Parathyroid adenoma (tissue), 2 donors: Measurements from ENCODE around the gene FZD4.
"Not testable (repeated sequence)": the region's sequence is repeated elsewhere in the genome, so short reads cannot be mapped to it uniquely, and the experiment has no call there.

Source experiments
- H2AFZ ChIP-seq: fragments of 300-600 bp; sonication (generic); one replicate; pipeline ENCODE4 v1.7.0; 2017; ENCODE audit warnings: antibody characterized with exemption, mild to moderate bottlenecking
- H3K27ac ChIP-seq: fragments of 300-600 bp; sonication (generic); one replicate; pipeline ENCODE4 v1.7.0; 2017
- H3K27me3 ChIP-seq: fragments of 300-600 bp; sonication (generic); one replicate; pipeline ENCODE4 v1.7.0; 2017; ENCODE audit warnings: low read length; ENCODE audit not compliant: control insufficient read depth, insufficient read depth
- H3K36me3 ChIP-seq: fragments of 300-600 bp; sonication (generic); one replicate; pipeline ENCODE4 v1.7.0; 2017; ENCODE audit warnings: low read length; ENCODE audit not compliant: control insufficient read depth, insufficient read depth
- H3K4me1 ChIP-seq: fragments of 300-600 bp; sonication (generic); one replicate; pipeline ENCODE4 v1.7.0; 2017; ENCODE audit warnings: control low read depth
- H3K4me2 ChIP-seq: fragments of 300-600 bp; sonication (generic); one replicate; pipeline ENCODE4 v1.7.0; 2017; ENCODE audit warnings: low read length
- H3K4me3 ChIP-seq: fragments of 300-600 bp; sonication (generic); one replicate; pipeline ENCODE4 v1.7.0; 2017; ENCODE audit warnings: low read depth, low read length
- H3K79me2 ChIP-seq: fragments of 300-600 bp; sonication (generic); one replicate; pipeline ENCODE4 v1.7.0; 2017; ENCODE audit warnings: control low read depth
- H3K9ac ChIP-seq: fragments of 300-600 bp; sonication (generic); one replicate; pipeline ENCODE4 v1.7.0; 2017; ENCODE audit warnings: mild to moderate bottlenecking
- H3K9me3 ChIP-seq: fragments of 300-600 bp; sonication (generic); one replicate; pipeline ENCODE4 v1.7.0; 2017; ENCODE audit warnings: low read length; ENCODE audit not compliant: control insufficient read depth
- CTCF ChIP-seq: fragments of 300-600 bp; sonication (generic); IDR thresholded peaks from one replicate; pipeline ENCODE4 v1.7.0; 2017; ENCODE audit warnings: antibody characterized with exemption, mild to moderate bottlenecking
- donor health status: primary hyperparathyroidism.

Gene FZD4

GRCh38 chr11:86918973-86919372 is 36.2 kb downstream of the FZD4 start:
- Histone ChIP-seq H3K4me1 (no peaks in the 10 kb centered on the region), H3K4me2 (no peak overlapping the region), H3K27ac (peak overlapping the region; percentile 19), H3K4me3 (no peak overlapping the region), H3K9ac (no peak overlapping the region), H3K79me2 (no peaks in the 10 kb centered on the region), H3K36me3 (no peaks in the 10 kb centered on the region), H3K9me3 (no peaks in the 10 kb centered on the region), H2AFZ (no peak overlapping the region), H3K27me3 (no peaks in the 10 kb centered on the region)
- TF ChIP-seq CTCF = no peak

GRCh38 chr11:86918496-86918895 is 36.7 kb downstream of the FZD4 start:
- H2AFZ ChIP-seq = no peak overlapping the region
- no peaks in the 10 kb centered on the region for H3K4me1 ChIP-seq
- no peaks in the 10 kb centered on the region for H3K27me3 ChIP-seq
- no peak overlapping the region for H3K4me3 ChIP-seq
- H3K79me2 ChIP-seq = no peaks in the 10 kb centered on the region
- TF ChIP-seq CTCF = no peak
- H3K27ac ChIP-seq = peak overlapping the region; percentile 19
- no peaks in the 10 kb centered on the region for H3K9me3 ChIP-seq
- H3K36me3 ChIP-seq = no peaks in the 10 kb centered on the region
- no peak overlapping the region for H3K4me2 ChIP-seq
- H3K9ac ChIP-seq = no peak overlapping the region

DNA sequence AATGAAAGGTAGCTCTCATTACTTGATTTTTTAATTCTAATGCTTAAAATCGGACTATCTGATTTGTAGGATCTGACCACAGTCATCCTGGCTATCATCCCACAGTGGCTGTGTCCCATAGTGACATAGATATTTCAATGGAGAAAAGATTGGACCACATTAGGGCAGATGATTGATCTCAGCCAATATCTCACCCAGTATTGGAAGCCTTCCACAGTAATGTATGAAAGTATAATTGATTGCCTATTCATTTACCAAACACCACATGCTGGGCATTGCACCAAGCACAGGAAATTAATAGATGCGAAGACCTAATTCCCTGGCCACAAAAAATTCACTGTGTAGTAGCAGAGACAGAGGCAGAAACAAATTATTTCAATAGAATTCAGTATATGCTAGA is 37.6 kb downstream of the FZD4 start:
- no peak overlapping the region for H3K9ac ChIP-seq
- no peaks in the 10 kb centered on the region for H3K9me3 ChIP-seq
- no peak overlapping the region for H2AFZ ChIP-seq
- TF ChIP-seq CTCF = no peak
- H3K4me2 ChIP-seq = no peak overlapping the region
- no peaks in the 10 kb centered on the region for H3K79me2 ChIP-seq
- no peaks in the 10 kb centered on the region for H3K4me1 ChIP-seq
- H3K4me3 ChIP-seq = no peak overlapping the region
- H3K27ac ChIP-seq = no peak overlapping the region
- no peaks in the 10 kb centered on the region for H3K27me3 ChIP-seq
- H3K36me3 ChIP-seq = no peaks in the 10 kb centered on the region

DNA sequence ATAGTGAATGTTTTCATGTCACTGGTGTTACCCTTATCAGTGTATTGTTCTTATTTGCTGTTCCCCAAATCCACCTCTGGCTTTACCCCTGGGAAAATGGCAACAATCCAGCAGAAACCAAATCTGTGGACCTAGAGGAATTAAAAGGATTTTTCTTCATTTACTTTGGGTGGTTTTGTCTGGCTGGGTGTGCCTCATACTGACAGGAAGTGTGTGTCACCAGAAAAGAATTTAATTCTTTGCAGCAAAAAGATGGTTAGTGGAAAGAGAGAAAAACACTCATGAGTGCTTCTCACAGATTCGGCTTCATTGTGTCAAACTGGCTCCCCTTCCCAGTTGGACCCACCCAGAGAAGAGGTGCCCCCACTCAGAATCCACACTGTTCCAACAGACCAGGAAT is 38.9 kb downstream of the FZD4 start:
- TF ChIP-seq CTCF = no peak
- Histone ChIP-seq H3K27ac (peak overlapping the region; percentile 20), H3K36me3 (no peaks in the 10 kb centered on the region), H3K4me3 (no peak overlapping the region), H3K9ac (no peak overlapping the region), H2AFZ (no peak overlapping the region), H3K79me2 (no peaks in the 10 kb centered on the region), H3K4me1 (no peaks in the 10 kb centered on the region), H3K9me3 (no peaks in the 10 kb centered on the region), H3K4me2 (no peak overlapping the region), H3K27me3 (no peaks in the 10 kb centered on the region)

DNA sequence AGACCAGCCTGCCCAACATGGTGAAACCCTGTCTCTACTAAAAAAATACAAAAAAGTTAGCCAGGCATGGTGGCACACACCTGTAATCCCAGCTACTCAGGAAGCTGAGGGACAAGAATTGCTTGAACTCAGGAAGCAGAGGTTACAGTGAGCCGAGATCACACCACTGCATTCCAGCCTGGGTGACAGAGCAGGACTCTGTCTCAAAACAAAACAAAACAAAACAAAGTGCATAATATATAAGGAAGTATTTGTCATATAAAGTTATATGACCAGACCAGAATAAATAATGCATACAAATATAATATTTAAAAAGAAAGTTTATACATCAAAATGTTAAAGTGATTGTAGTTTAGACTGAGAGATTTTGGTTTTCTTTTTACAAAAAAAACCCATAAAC is 39.3 kb downstream of the FZD4 start:
- H3K9me3 ChIP-seq, H3K79me2 ChIP-seq, H3K36me3 ChIP-seq, H2AFZ ChIP-seq, H3K27ac ChIP-seq, H3K27me3 ChIP-seq, H3K4me3 ChIP-seq, H3K4me2 ChIP-seq, H3K9ac ChIP-seq, H3K4me1 ChIP-seq: not testable (repeated sequence)
